Measurements from ENCODE around the gene TMTC1.

TMTC1 gene

DNA sequence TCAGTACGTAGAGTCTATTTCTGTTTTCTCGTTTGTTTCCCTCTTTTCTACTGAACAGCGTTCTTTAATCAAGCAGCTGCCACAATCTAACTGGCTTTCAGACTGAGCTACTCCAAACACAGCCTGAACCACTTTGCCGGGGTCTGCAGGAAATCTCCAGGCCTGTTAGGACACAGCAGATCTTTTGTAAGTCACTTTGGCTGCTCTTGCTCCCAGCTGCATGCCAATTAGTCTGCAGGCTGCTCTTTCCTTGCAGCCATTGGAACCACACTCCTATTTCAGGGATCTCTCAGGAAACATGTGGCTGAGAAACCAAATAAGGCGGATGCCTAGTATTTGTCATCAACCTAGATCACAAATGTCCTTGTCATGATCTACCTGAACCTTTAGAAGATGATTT lies 73.6 kb downstream of the TMTC1 start:
- Histone ChIP-seq H3K27ac (ENCODE audit: low read depth, low read length, severe bottlenecking) (peak overlapping the region; percentile 82), H3K4me1 (ENCODE audit: control insufficient read depth, insufficient read depth, low read length, poor library complexity, severe bottlenecking) (peaks cover 10% of the 10 kb centered on the region), H3K4me3 (ENCODE audit: extremely low read depth, insufficient read depth, low read length, poor library complexity, severe bottlenecking) (no peak overlapping the region), H3K9me3 (ENCODE audit: control insufficient read depth, low read length) (no peaks in the 10 kb centered on the region), H3K36me3 (ENCODE audit: control insufficient read depth, insufficient read depth, low read length) (no peaks in the 10 kb centered on the region)
- 44 to 53% methylated on average over 4 of the region's 5 CpGs for WGBS, 2 experiments (ENCODE audit: insufficient coverage in 2 of 2)

DNA sequence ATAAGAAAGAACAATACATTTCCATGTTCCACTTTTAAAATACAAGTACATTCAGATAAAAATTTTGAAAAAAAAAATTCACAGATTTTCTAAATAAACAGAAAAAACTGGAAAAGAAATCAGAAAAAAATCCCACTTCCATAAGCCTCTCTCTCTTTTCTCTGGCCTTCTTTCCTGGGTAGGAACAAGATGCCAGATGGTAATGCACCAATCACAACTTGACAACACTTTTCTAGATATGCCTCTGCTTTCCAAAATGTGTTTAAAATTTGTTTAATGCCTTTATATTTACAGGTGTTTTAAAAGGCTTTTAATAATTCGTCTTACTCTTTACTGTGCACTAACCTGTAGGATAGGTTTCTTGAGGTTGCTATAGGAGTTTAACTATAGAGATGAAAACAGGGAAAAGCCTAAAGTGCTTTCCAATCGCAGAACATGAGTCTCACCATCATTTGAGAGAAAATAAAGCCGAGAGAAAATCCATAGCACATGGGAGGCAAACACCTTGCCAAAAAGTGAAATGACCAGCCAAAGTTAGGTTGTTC lies 74.2 kb downstream of the TMTC1 start:
- no peaks in the 10 kb centered on the region for H3K36me3 ChIP-seq (ENCODE audit: control insufficient read depth, insufficient read depth, low read length)
- 75 to 100% methylated on average over 2 of the region's 3 CpGs for WGBS, 2 experiments (ENCODE audit: insufficient coverage in 2 of 2)
- H3K9me3 ChIP-seq (ENCODE audit: control insufficient read depth, low read length), result no peaks in the 10 kb centered on the region
- peaks cover 10% of the 10 kb centered on the region for H3K4me1 ChIP-seq (ENCODE audit: control insufficient read depth, insufficient read depth, low read length, poor library complexity, severe bottlenecking)
- no peak overlapping the region for H3K4me3 ChIP-seq (ENCODE audit: extremely low read depth, insufficient read depth, low read length, poor library complexity, severe bottlenecking)
- H3K27ac ChIP-seq (ENCODE audit: low read depth, low read length, severe bottlenecking), result peak overlapping the region; percentile 82

DNA sequence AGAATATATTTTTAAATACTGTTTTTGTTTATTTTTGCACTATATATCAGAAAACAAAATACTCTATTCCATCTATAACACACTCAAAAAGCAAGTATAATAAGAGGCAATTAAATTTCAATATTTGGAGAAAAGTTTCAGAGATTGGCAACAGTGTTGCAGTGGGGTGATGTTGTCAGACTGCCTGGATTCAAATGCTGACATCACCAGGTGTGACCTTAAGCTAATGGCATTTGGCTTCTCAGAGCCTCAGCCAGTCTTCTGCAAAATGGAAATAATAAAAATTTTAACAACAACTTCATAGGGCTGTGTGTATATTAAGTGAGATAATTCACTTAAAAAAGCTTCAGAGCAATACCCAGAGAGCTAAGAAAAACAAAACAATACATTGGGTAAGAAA lies 74.7 kb downstream of the TMTC1 start:
- no peaks in the 10 kb centered on the region for H3K36me3 ChIP-seq (ENCODE audit: control insufficient read depth, insufficient read depth, low read length)
- no peaks in the 10 kb centered on the region for H3K9me3 ChIP-seq (ENCODE audit: control insufficient read depth, low read length)
- no peak overlapping the region for H3K4me3 ChIP-seq (ENCODE audit: extremely low read depth, insufficient read depth, low read length, poor library complexity, severe bottlenecking)
- H3K4me1 ChIP-seq (ENCODE audit: control insufficient read depth, insufficient read depth, low read length, poor library complexity, severe bottlenecking), result peaks cover 10% of the 10 kb centered on the region
- H3K27ac ChIP-seq (ENCODE audit: low read depth, low read length, severe bottlenecking), result no peak overlapping the region

DNA sequence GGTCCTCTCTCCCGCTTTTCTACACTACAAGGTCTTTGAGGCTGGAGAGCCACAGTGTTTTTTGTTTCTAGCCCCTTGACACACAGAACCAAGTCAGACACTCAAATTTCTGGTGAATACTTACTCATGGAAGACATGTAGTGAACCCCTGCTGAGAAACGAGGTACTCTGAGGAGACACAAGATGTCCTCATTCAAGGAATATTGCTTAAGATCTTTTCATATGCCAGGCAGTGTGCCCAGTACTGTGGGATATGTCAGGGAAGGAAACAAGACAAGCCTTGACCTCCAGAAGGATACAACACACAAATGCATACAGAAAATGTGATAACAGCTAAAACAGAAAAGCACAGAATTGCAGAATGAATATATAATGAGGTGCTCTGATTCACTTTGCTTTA lies 75.9 kb downstream of the TMTC1 start:
- peaks cover 10% of the 10 kb centered on the region for H3K4me1 ChIP-seq (ENCODE audit: control insufficient read depth, insufficient read depth, low read length, poor library complexity, severe bottlenecking)
- 83 to 100% methylated on average over 1 of the region's 2 CpGs for WGBS, 2 experiments (ENCODE audit: insufficient coverage in 2 of 2)

DNA sequence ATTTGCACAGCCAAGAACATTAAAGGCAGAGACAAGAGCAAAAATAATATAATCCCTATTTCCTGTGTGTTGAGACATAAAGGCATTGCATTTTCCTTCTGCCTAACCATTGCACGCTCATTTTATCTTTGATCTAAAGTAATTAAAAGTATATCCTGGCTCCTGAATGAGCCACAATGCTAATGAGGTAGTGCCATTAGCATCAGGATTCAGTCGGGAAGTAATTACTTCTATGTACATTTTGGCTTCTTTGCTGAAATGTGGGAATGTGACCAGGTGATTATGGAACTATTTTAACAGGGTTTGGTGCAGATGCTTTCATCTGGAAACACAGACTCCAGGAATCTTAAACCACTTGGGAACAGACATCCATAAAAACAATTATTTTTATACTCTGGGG lies 77.4 kb downstream of the TMTC1 start:
- Histone ChIP-seq H3K4me3 (ENCODE audit: extremely low read depth, insufficient read depth, low read length, poor library complexity, severe bottlenecking) (no peak overlapping the region), H3K9me3 (ENCODE audit: control insufficient read depth, low read length) (no peaks in the 10 kb centered on the region), H3K36me3 (ENCODE audit: control insufficient read depth, insufficient read depth, low read length) (no peaks in the 10 kb centered on the region), H3K4me1 (ENCODE audit: control insufficient read depth, insufficient read depth, low read length, poor library complexity, severe bottlenecking) (peaks cover 10% of the 10 kb centered on the region), H3K27ac (ENCODE audit: low read depth, low read length, severe bottlenecking) (no peak overlapping the region)
- WGBS, 2 experiments (ENCODE audit: insufficient coverage in 2 of 2), result 60% methylated on average over 1 of the region's 2 CpGs; no CpG with 5 or more reads in 1 of the 2 experiments

More for the DNA sequence above, 75.9 kb downstream of the TMTC1 start:
- Histone ChIP-seq H3K4me3 (ENCODE audit: extremely low read depth, insufficient read depth, low read length, poor library complexity, severe bottlenecking) (no peak overlapping the region), H3K27ac (ENCODE audit: low read depth, low read length, severe bottlenecking) (no peak overlapping the region), H3K36me3 (ENCODE audit: control insufficient read depth, insufficient read depth, low read length) (no peaks in the 10 kb centered on the region), H3K9me3 (ENCODE audit: control insufficient read depth, low read length) (no peaks in the 10 kb centered on the region)

DNA sequence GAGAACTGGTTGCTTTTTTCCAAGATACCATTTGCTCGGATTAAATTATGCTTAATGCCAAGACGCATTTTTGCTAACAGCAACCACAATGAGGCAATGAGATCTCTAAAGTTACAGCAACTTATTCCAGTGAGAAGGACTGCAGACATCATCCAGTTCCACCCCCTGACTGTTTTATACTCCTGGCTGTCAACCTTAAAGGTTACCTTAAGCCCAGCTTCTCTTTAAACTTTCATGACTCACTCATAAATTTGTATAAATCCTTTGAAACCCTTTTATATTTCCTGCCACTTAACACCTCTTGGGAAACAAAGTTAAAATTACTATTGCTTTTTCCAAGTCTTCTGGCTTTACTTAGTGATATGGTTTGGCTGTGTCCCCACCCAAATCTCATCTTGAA lies 80.2 kb downstream of the TMTC1 start:
- 75 to 100% methylated on average over 1 to 2 of the region's 2 CpGs for WGBS, 2 experiments (ENCODE audit: insufficient coverage in 2 of 2)
- H3K4me3 ChIP-seq (ENCODE audit: extremely low read depth, insufficient read depth, low read length, poor library complexity, severe bottlenecking), result no peak overlapping the region
- no peaks in the 10 kb centered on the region for H3K36me3 ChIP-seq (ENCODE audit: control insufficient read depth, insufficient read depth, low read length)
- no peak overlapping the region for H3K27ac ChIP-seq (ENCODE audit: low read depth, low read length, severe bottlenecking)
- H3K9me3 ChIP-seq (ENCODE audit: control insufficient read depth, low read length), result no peaks in the 10 kb centered on the region
- H3K4me1 ChIP-seq (ENCODE audit: control insufficient read depth, insufficient read depth, low read length, poor library complexity, severe bottlenecking), result peaks cover 3% of the 10 kb centered on the region

DNA sequence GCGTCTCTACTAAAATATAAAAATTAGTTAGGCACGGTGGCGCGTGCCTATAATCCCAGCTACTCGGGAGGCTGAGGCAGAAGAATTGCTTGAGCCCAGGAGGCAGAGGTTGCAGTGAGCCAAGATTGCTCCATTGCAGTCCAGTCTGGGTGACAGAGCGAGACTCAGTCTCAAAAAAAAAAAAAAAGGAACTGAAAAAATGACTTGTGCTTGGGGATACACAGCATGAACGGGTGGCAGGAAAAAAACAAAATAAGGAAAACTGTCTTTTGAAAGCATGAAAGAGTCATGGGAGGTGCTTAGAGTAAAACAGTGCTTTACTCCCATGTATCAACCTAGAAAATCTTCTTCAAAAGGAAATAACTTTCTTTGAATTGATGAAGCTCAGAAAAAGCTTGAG lies 80.8 kb downstream of the TMTC1 start:
- WGBS, 2 experiments (ENCODE audit: insufficient coverage in 2 of 2), result 91 to 94% methylated on average over 6 to 7 of the region's 7 CpGs
- H3K27ac ChIP-seq (ENCODE audit: low read depth, low read length, severe bottlenecking), result no peak overlapping the region
- no peaks in the 10 kb centered on the region for H3K9me3 ChIP-seq (ENCODE audit: control insufficient read depth, low read length)
- no peak overlapping the region for H3K4me3 ChIP-seq (ENCODE audit: extremely low read depth, insufficient read depth, low read length, poor library complexity, severe bottlenecking)
- H3K4me1 ChIP-seq (ENCODE audit: control insufficient read depth, insufficient read depth, low read length, poor library complexity, severe bottlenecking), result peaks cover 3% of the 10 kb centered on the region
- no peaks in the 10 kb centered on the region for H3K36me3 ChIP-seq (ENCODE audit: control insufficient read depth, insufficient read depth, low read length)

DNA sequence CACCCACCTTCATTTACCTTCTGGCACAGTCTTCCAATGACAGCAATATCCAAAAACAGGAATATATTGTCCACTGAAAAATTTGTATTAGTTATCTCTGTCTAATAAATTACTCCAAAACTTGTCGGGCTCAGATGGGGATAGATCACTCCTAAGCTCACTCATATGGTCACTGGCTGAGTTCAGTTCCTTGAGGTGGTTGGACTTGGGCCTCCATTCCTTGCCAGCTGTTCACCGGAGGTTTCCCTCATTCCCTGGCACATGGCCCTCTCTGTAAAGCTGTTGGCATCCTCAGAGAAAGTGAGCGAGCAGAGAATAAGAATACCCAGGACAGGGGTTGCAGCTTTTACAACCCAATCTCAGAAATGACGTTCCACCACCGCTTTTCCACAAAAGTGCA lies 81.5 kb downstream of the TMTC1 start:
- 95 to 97% methylated on average over 3 to 4 of the region's 5 CpGs for WGBS, 2 experiments (ENCODE audit: insufficient coverage in 2 of 2)

DNA sequence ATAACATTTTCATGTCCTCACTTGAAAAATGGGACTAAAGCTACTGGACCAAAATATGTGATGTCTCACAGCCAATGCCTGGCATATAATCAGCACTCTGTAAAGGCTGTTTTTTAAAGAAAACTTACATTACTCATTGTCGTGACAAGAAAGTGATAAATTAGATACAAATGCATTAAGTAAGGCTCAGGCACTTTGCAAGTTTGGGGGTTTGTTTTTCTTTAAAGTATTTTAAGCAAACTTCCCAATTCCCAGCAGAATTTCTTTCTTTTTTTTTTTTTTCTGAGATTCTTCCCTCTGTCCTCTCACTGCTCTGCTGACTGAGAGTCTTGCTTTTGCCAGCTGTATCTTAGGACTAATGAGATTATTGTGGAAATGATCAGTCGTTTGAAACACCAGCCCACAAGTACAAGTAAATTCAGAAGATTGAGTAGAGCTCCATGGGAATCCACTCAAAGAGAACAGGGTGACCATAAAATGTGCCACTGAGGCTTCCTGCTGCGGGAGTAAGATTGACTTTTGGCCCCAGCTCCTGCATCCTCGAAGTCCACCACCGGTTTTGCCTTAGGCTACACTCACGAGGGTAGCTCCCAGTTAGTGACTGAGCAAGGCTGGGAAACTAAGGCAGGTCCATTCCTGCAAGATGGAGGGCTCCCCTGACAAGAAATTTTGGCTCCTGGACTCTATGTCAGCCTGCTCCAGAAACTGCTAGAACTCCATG lies 82.8 kb downstream of the TMTC1 start:
- Histone ChIP-seq H3K4me1 (ENCODE audit: control insufficient read depth, insufficient read depth, low read length, poor library complexity, severe bottlenecking) (peaks cover 2% of the 10 kb centered on the region), H3K9me3 (ENCODE audit: control insufficient read depth, low read length) (no peaks in the 10 kb centered on the region), H3K27ac (ENCODE audit: low read depth, low read length, severe bottlenecking) (no peak overlapping the region), H3K4me3 (ENCODE audit: extremely low read depth, insufficient read depth, low read length, poor library complexity, severe bottlenecking) (no peak overlapping the region), H3K36me3 (ENCODE audit: control insufficient read depth, insufficient read depth, low read length) (no peaks in the 10 kb centered on the region)
- WGBS, 2 experiments (ENCODE audit: insufficient coverage in 2 of 2), result 78 to 84% methylated on average over 4 of the region's 6 CpGs

More for the DNA sequence above, 81.5 kb downstream of the TMTC1 start:
- H3K4me1 ChIP-seq (ENCODE audit: control insufficient read depth, insufficient read depth, low read length, poor library complexity, severe bottlenecking), result peaks cover 3% of the 10 kb centered on the region
- no peak overlapping the region for H3K4me3 ChIP-seq (ENCODE audit: extremely low read depth, insufficient read depth, low read length, poor library complexity, severe bottlenecking)
- H3K36me3 ChIP-seq (ENCODE audit: control insufficient read depth, insufficient read depth, low read length), result no peaks in the 10 kb centered on the region
- no peak overlapping the region for H3K27ac ChIP-seq (ENCODE audit: low read depth, low read length, severe bottlenecking)
- no peaks in the 10 kb centered on the region for H3K9me3 ChIP-seq (ENCODE audit: control insufficient read depth, low read length)

DNA sequence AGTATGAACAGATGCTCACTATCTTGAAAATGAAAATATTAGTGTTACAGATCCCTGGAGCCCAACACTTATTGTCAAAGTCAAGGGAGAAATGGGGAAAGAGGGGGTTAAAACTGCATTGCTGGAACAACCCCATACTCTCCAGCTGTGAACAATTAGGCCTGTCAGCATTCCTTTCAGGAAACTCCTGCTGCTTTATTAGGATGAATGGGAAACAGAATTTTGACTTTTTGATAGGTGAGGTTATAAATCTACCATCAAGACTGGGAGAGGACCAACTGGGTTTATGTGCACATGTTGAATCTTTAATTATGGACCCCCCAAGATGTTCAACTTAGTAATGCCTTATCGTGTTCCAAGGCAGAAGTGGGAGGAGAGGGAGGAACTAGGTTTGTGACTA lies 85.0 kb downstream of the TMTC1 start:
- no peaks in the 10 kb centered on the region for H3K36me3 ChIP-seq (ENCODE audit: control insufficient read depth, insufficient read depth, low read length)
- no CpG with 5 or more reads among the region's 1 CpG for WGBS, 2 experiments (ENCODE audit: insufficient coverage in 2 of 2)
- H3K27ac ChIP-seq (ENCODE audit: low read depth, low read length, severe bottlenecking), result no peak overlapping the region
- no peak overlapping the region for H3K4me3 ChIP-seq (ENCODE audit: extremely low read depth, insufficient read depth, low read length, poor library complexity, severe bottlenecking)
- no peaks in the 10 kb centered on the region for H3K9me3 ChIP-seq (ENCODE audit: control insufficient read depth, low read length)
- H3K4me1 ChIP-seq (ENCODE audit: control insufficient read depth, insufficient read depth, low read length, poor library complexity, severe bottlenecking), result no peaks in the 10 kb centered on the region

DNA sequence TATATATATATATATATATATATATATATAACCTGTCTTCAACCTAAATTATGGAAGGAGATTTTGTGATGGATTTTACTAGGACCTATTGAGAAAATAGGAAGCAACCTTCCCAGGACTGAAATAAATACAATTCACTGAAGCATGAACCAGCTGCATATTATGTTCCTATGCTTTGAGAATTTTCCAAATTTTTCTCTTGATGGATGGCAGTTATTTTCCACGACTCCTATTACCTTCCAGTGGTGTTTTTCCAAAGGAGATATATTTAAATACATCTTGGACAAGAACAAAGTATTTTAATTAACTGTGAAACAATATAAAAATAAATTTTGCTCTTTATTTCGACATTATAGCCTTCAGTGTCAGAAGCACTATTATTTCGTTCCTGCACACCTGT lies 87.9 kb downstream of the TMTC1 start:
- Histone ChIP-seq H3K9me3 (ENCODE audit: control insufficient read depth, low read length) (no peaks in the 10 kb centered on the region), H3K4me1 (ENCODE audit: control insufficient read depth, insufficient read depth, low read length, poor library complexity, severe bottlenecking) (no peaks in the 10 kb centered on the region), H3K27ac (ENCODE audit: low read depth, low read length, severe bottlenecking) (no peak overlapping the region), H3K36me3 (ENCODE audit: control insufficient read depth, insufficient read depth, low read length) (no peaks in the 10 kb centered on the region), H3K4me3 (ENCODE audit: extremely low read depth, insufficient read depth, low read length, poor library complexity, severe bottlenecking) (no peak overlapping the region)
- WGBS, 2 experiments (ENCODE audit: insufficient coverage in 2 of 2), result no CpG with 5 or more reads among the region's 3 CpGs

Data from mesodermal cell (in vitro differentiated cells).